ENCODE results near the gene PRMT9.

PRMT9 gene

GRCh38 chr4:147640331-147640730 is 43.6 kb downstream of the PRMT9 start:
- Histone ChIP-seq H2AFZ (ENCODE audit: low read depth, low read length) (no peak overlapping the region), H3K4me3 (ENCODE audit: low read depth in 1 of 2, low read length in 2 of 2) (no peak overlapping the region), H3K9ac (ENCODE audit: low read depth, low read length) (no peak overlapping the region), H3K4me1 (ENCODE audit: insufficient read depth, low read length) (no peaks in the 10 kb centered on the region), H3K79me2 (ENCODE audit: insufficient read depth, low read length) (peaks cover 6% of the 10 kb centered on the region; the same call in 1 of the 2 replicates), H3K27ac (ENCODE audit: low read length) (no peak overlapping the region), H4K20me1 (ENCODE audit: insufficient read depth, low read length) (no peaks in the 10 kb centered on the region; the same call in 1 of the 2 replicates), H3K27me3 (ENCODE audit: insufficient read depth, low read length, poor library complexity) (no peaks in the 10 kb centered on the region), H3K9me3 (ENCODE audit: insufficient read depth, low read length, severe bottlenecking) (no peaks in the 10 kb centered on the region), H3K4me2 (ENCODE audit: insufficient read depth, low read length) (no peak overlapping the region), H3K36me3 (ENCODE audit: insufficient read depth, low read length) (peaks cover 61% of the 10 kb centered on the region)
- no peak for ATAC-seq (ENCODE audit: insufficient read depth, low read depth)
- TF ChIP-seq CTCF (IDR thresholded peaks at IDR 0.05; ENCODE audit: borderline replicate concordance, extremely low read depth, low read length, poor library complexity, severe bottlenecking) (no peak), EZH2 (IDR thresholded peaks at IDR 0.05; ENCODE audit: borderline replicate concordance, low read depth, low read length, severe bottlenecking) (no peak)
- no peak for DNase-seq

- peaks cover 66% of the 10 kb centered on the region for H3K36me3 ChIP-seq (ENCODE audit: insufficient read depth, low read length)
- H3K9ac ChIP-seq (ENCODE audit: low read depth, low read length), result no peak overlapping the region
- no peak for TF ChIP-seq CTCF (IDR thresholded peaks at IDR 0.05; ENCODE audit: borderline replicate concordance, extremely low read depth, low read length, poor library complexity, severe bottlenecking)
- no peak for TF ChIP-seq EZH2 (IDR thresholded peaks at IDR 0.05; ENCODE audit: borderline replicate concordance, low read depth, low read length, severe bottlenecking)
- no peaks in the 10 kb centered on the region for H4K20me1 ChIP-seq (ENCODE audit: insufficient read depth, low read length)
- H3K27ac ChIP-seq (ENCODE audit: low read length), result no peak overlapping the region
- no peak overlapping the region for H2AFZ ChIP-seq (ENCODE audit: low read depth, low read length)
- peaks cover 2% of the 10 kb centered on the region; the same call in 1 of the 2 replicates for H3K79me2 ChIP-seq (ENCODE audit: insufficient read depth, low read length)
- no peaks in the 10 kb centered on the region for H3K27me3 ChIP-seq (ENCODE audit: insufficient read depth, low read length, poor library complexity)
- H3K4me1 ChIP-seq (ENCODE audit: insufficient read depth, low read length), result no peaks in the 10 kb centered on the region
- no peak for DNase-seq
- no peak overlapping the region for H3K4me2 ChIP-seq (ENCODE audit: insufficient read depth, low read length)
- H3K9me3 ChIP-seq (ENCODE audit: insufficient read depth, low read length, severe bottlenecking), result no peaks in the 10 kb centered on the region
- no peak overlapping the region for H3K4me3 ChIP-seq (ENCODE audit: low read depth in 1 of 2, low read length in 2 of 2)
- ATAC-seq (ENCODE audit: insufficient read depth, low read depth), result no peak
Measured at GRCh38 chr4:147639388-147639787, 44.6 kb downstream of the PRMT9 start.

GRCh38 chr4:147638942-147639341 is 45.0 kb downstream of the PRMT9 start:
- no peaks in the 10 kb centered on the region; the same call in 1 of the 2 replicates for H3K79me2 ChIP-seq (ENCODE audit: insufficient read depth, low read length)
- H3K36me3 ChIP-seq (ENCODE audit: insufficient read depth, low read length), result peaks cover 70% of the 10 kb centered on the region
- no peak overlapping the region for H3K27ac ChIP-seq (ENCODE audit: low read length)
- H3K4me2 ChIP-seq (ENCODE audit: insufficient read depth, low read length), result no peak overlapping the region
- peak; percentile 27; the same call in 1 of the 3 replicates for ATAC-seq (ENCODE audit: insufficient read depth, low read depth)
- H4K20me1 ChIP-seq (ENCODE audit: insufficient read depth, low read length), result no peaks in the 10 kb centered on the region
- H3K4me1 ChIP-seq (ENCODE audit: insufficient read depth, low read length), result no peaks in the 10 kb centered on the region
- no peak overlapping the region for H2AFZ ChIP-seq (ENCODE audit: low read depth, low read length)
- no peak for DNase-seq
- no peak overlapping the region for H3K9ac ChIP-seq (ENCODE audit: low read depth, low read length)
- no peaks in the 10 kb centered on the region for H3K27me3 ChIP-seq (ENCODE audit: insufficient read depth, low read length, poor library complexity)
- no peak overlapping the region for H3K4me3 ChIP-seq (ENCODE audit: low read depth in 1 of 2, low read length in 2 of 2)
- TF ChIP-seq CTCF (IDR thresholded peaks at IDR 0.05; ENCODE audit: borderline replicate concordance, extremely low read depth, low read length, poor library complexity, severe bottlenecking) (no peak), EZH2 (IDR thresholded peaks at IDR 0.05; ENCODE audit: borderline replicate concordance, low read depth, low read length, severe bottlenecking) (no peak)
- no peaks in the 10 kb centered on the region for H3K9me3 ChIP-seq (ENCODE audit: insufficient read depth, low read length, severe bottlenecking)

- Histone ChIP-seq H3K36me3 (ENCODE audit: insufficient read depth, low read length) (peaks cover 72% of the 10 kb centered on the region), H4K20me1 (ENCODE audit: insufficient read depth, low read length) (no peaks in the 10 kb centered on the region), H3K9me3 (ENCODE audit: insufficient read depth, low read length, severe bottlenecking) (no peaks in the 10 kb centered on the region), H3K27me3 (ENCODE audit: insufficient read depth, low read length, poor library complexity) (no peaks in the 10 kb centered on the region), H2AFZ (ENCODE audit: low read depth, low read length) (no peak overlapping the region), H3K4me2 (ENCODE audit: insufficient read depth, low read length) (no peak overlapping the region), H3K27ac (ENCODE audit: low read length) (no peak overlapping the region), H3K9ac (ENCODE audit: low read depth, low read length) (no peak overlapping the region), H3K4me3 (ENCODE audit: low read depth in 1 of 2, low read length in 2 of 2) (no peak overlapping the region), H3K4me1 (ENCODE audit: insufficient read depth, low read length) (no peaks in the 10 kb centered on the region), H3K79me2 (ENCODE audit: insufficient read depth, low read length) (no peaks in the 10 kb centered on the region)
- DNase-seq (no peak), ATAC-seq (ENCODE audit: insufficient read depth, low read depth) (no peak)
- TF ChIP-seq CTCF (IDR thresholded peaks at IDR 0.05; ENCODE audit: borderline replicate concordance, extremely low read depth, low read length, poor library complexity, severe bottlenecking) (no peak), EZH2 (IDR thresholded peaks at IDR 0.05; ENCODE audit: borderline replicate concordance, low read depth, low read length, severe bottlenecking) (no peak)
Measured at GRCh38 chr4:147638365-147638764, 45.6 kb downstream of the PRMT9 start.
